ENCODE data around the gene BAIAP2. TPM values are rescaled to one million over a fixed set of nuclear protein-coding genes. Genes with fewer than 3 reads are reported as not detected.

Gene BAIAP2
- total and polyA plus RNA-seq, 2 donors (not counting 3 experiments of a cell fraction or from before 2014, with no cell fraction given), result 12.3 to 18.6 TPM

- no peaks in the 10 kb centered on the region for H3K9me1 ChIP-seq (replicated peaks; ENCODE audit: control insufficient read depth, extremely low read depth, insufficient read depth, low read length)
- H3K4me3 ChIP-seq (replicated peaks in 1 of 3; ENCODE audit: insufficient read depth in 1 of 3, low read depth in 1 of 3, low read length in 3 of 3), result peak overlapping the region in 1 of 3 experiments; percentile 24
- H3K4me2 ChIP-seq (ENCODE audit: insufficient read depth, low read length), result no peak overlapping the region
- no peaks in the 10 kb centered on the region for H3K36me3 ChIP-seq (ENCODE audit: control insufficient read depth in 2 of 2, extremely low read depth in 1 of 2, insufficient read depth in 2 of 2, low read length in 2 of 2)
- H3K79me2 ChIP-seq (ENCODE audit: control insufficient read depth, insufficient read depth, low read length), result no peaks in the 10 kb centered on the region
- H3K9me3 ChIP-seq (replicated peaks; ENCODE audit: control insufficient read depth, insufficient read depth, low read length), result no peaks in the 10 kb centered on the region
- peaks cover 4% of the 10 kb centered on the region for H3K4me1 ChIP-seq (ENCODE audit: control insufficient read depth, extremely low read depth, insufficient read depth, low read length)
- peak overlapping the region; percentile 60 for H2AFZ ChIP-seq (ENCODE audit: low read depth, low read length)
- DNase-seq (ENCODE audit: low read depth, low spot score), result peak; percentile 35
- no peaks in the 10 kb centered on the region for H4K20me1 ChIP-seq (replicated peaks; ENCODE audit: control insufficient read depth, extremely low read depth, insufficient read depth, low read length)
- peaks cover 0 to under 1% of the 10 kb centered on the region in 2 experiments for H3K27me3 ChIP-seq (ENCODE audit: control insufficient read depth in 2 of 2, insufficient read depth in 2 of 2, low read length in 2 of 2)
- H3K9ac ChIP-seq (replicated peaks; ENCODE audit: extremely low read depth, insufficient read depth, low read length), result peak overlapping the region; percentile 8
- H3K27ac ChIP-seq (ENCODE audit: insufficient read depth, low read depth, low read length), result no peak overlapping the region
- dilution Hi-C loops (cut with MboI; ENCODE audit: extremely low pct_ligation_motif_present, low sequenced_read_pairs), result no loop called here
- no peak for TF ChIP-seq POLR2AphosphoS5 (IDR thresholded peaks at IDR 0.05; ENCODE audit: insufficient read depth, low read depth, low read length)
- no peak for TF ChIP-seq MAX (IDR thresholded peaks at IDR 0.05; ENCODE audit: insufficient read depth, insufficient read length)
- TF ChIP-seq GATA2 (IDR thresholded peaks at IDR 0.05; ENCODE audit: insufficient read depth, insufficient read length, low read depth, low read length), result no peak
- TF ChIP-seq CTCF (IDR thresholded peaks at IDR 0.05; ENCODE audit: extremely low read depth in 1 of 2, insufficient read depth in 1 of 2, low read depth in 1 of 2, low read length in 2 of 2), result no peak
- no peak for TF ChIP-seq EZH2 (IDR thresholded peaks at IDR 0.05; ENCODE audit: borderline replicate concordance, low read depth, low read length, severe bottlenecking)
- TF ChIP-seq POLR2A (IDR thresholded peaks at IDR 0.05; ENCODE audit: low read depth, low read length), result no peak
- TF ChIP-seq JUN (IDR thresholded peaks at IDR 0.05; ENCODE audit: borderline replicate concordance, insufficient read depth, insufficient read length, low read depth), result no peak
- no peak for TF ChIP-seq FOS (IDR thresholded peaks at IDR 0.05; ENCODE audit: borderline replicate concordance, insufficient read depth, low read length)
- no peak for TF ChIP-seq MYC (IDR thresholded peaks at IDR 0.05; ENCODE audit: low read depth, low read length)
- BruUV-seq (replicated peaks), result no TSS peak
- intact Hi-C loops (cut with micrococcal nuclease), result no loop called here
- peak; percentile 73 for FAIRE-seq
- ChIA-PET CTCF (no interaction called here), POLR2A (no interaction called here)
These were observed 125.4 kb downstream of the BAIAP2 start for GRCh38 chr17:81160306-81160705.

Measured in endothelial cell of umbilical vein (primary cell).